Gastroesophageal sphincter (tissue), 4 donors: Measurements from ENCODE around the gene LAMB1. TPM values are rescaled to one million over a fixed set of nuclear protein-coding genes. Genes with fewer than 3 reads are reported as not detected.

ENCODE experiments used
- ATAC-seq: fragments of 150-250 bp; one replicate; pipeline ENCODE4 v1.9.1; 2016; ENCODE audit warnings: mild to moderate bottlenecking, moderate library complexity
- H3K27ac ChIP-seq, 4 donors: fragments of 200-600 bp; sonication (generic) in 3 of 4; 1 replicate in 3 of 4; 2 replicates in 1 of 4; pipeline ENCODE4 v1.5.1; 2016 to 2019
- H3K27me3 ChIP-seq: fragments of 200-600 bp; sonication (generic); one replicate; pipeline ENCODE4 v1.5.1; 2019
- H3K36me3 ChIP-seq, 2 donors: fragments of 200-600 bp; sonication (generic); one replicate each; pipeline ENCODE4 v1.5.1; 2019; ENCODE audit warnings: control low read depth in 1 of 2
- H3K4me1 ChIP-seq, 3 donors: fragments of 200-600 bp; sonication (generic); 1 replicate in 2 of 3; 2 replicates in 1 of 3; pipeline ENCODE4 v1.5.1; 2016 to 2019; ENCODE audit warnings: control low read depth in 2 of 3
- H3K4me3 ChIP-seq, 2 donors: fragments of 200-600 bp; sonication (generic); one replicate each; pipeline ENCODE4 v1.5.1; 2019; ENCODE audit warnings: mild to moderate bottlenecking in 1 of 2, moderate library complexity in 1 of 2
- H3K9me3 ChIP-seq, 3 donors: fragments of 200-600 bp; sonication (generic); one replicate each; pipeline ENCODE4 v1.5.1; 2017 to 2019; ENCODE audit warnings: control low read depth in 2 of 3
- CTCF ChIP-seq, 4 experiments: fragments of 200-600 bp in 2 of 4; fragments of 450-650 bp in 2 of 4; sonication (generic) in 1 of 4; IDR thresholded peaks; one replicate each; pipeline ENCODE4 v1.5.1; 2017 to 2019; ENCODE audit warnings: antibody characterized with exemption in 4 of 4, mild to moderate bottlenecking in 2 of 4, moderate library complexity in 2 of 4
- EP300 ChIP-seq: sonication (generic); formaldehyde crosslinking; IDR thresholded peaks from one replicate; pipeline ENCODE4 v1.6.1; 2017; ENCODE audit warnings: antibody characterized with exemption, mild to moderate bottlenecking
- POLR2A ChIP-seq, 2 donors: fragments of 450-650 bp; IDR thresholded peaks; one replicate each; pipeline ENCODE4 v1.6.1; 2017; ENCODE audit warnings: antibody characterized with exemption in 2 of 2, mild to moderate bottlenecking in 2 of 2, moderate library complexity in 1 of 2
- POLR2AphosphoS5 ChIP-seq: sonication (generic); formaldehyde crosslinking; IDR thresholded peaks from one replicate; pipeline ENCODE4 v1.6.1; 2017; ENCODE audit warnings: antibody characterized with exemption
- WGBS, 2 donors: methylation state at CpG; one replicate each; pipeline ENCODE4 v1.1.5; 2018; ENCODE audit warnings: low coverage in 1 of 2; 5-methylcytosine and 5-hydroxymethylcytosine counted together
- total RNA-seq, 4 donors: library from RNA; depleted of rRNA; stranded (reverse); fragments of >200 nt; gene quantifications; one replicate each; pipeline ENCODE4 v1.1.0, GENCODE V29; 2016

Gene LAMB1
- total RNA-seq, 4 donors from 2014 or later = 130 to 193 (median 179) TPM

GRCh38 chr7:107978815-107979408 is 24.0 kb downstream of the LAMB1 start:
- Histone ChIP-seq H3K4me3 (no peak overlapping the region), H3K27me3 (no peaks in the 10 kb centered on the region), H3K27ac (peak overlapping the region; percentile 9 to 49 (median 36)), H3K9me3 (no peaks in the 10 kb centered on the region), H3K4me1 (peaks cover 12 to 53% (median 12%) of the 10 kb centered on the region in 3 donors), H3K36me3 (peaks cover 0 to 62% of the 10 kb centered on the region in 2 donors)
- no peak for ATAC-seq
- WGBS, 2 donors = 90 to 92% methylated on average over 4 to 5 of the region's 5 CpGs
- no peak for TF ChIP-seq EP300
- no peak for TF ChIP-seq POLR2A (IDR thresholded peaks at IDR 0.05)
- TF ChIP-seq CTCF (IDR thresholded peaks at IDR 0.05) = no peak

GRCh38 chr7:107977048-107977447 is 25.9 kb downstream of the LAMB1 start:
- H3K4me3 ChIP-seq = no peak overlapping the region
- 40 to 67% methylated on average over 1 to 3 of the region's 4 CpGs for WGBS, 2 donors
- peaks cover 6 to 53% (median 11%) of the 10 kb centered on the region in 3 donors for H3K4me1 ChIP-seq
- no peak for ATAC-seq
- peaks cover 0 to 77% of the 10 kb centered on the region in 2 donors for H3K36me3 ChIP-seq
- no peak for TF ChIP-seq EP300
- TF ChIP-seq POLR2AphosphoS5 = no peak
- no peak for TF ChIP-seq CTCF (IDR thresholded peaks at IDR 0.05)
- no peak for TF ChIP-seq POLR2A (IDR thresholded peaks at IDR 0.05)
- peak overlapping the region in 2 of 4 donors; percentile 2 to 51 for H3K27ac ChIP-seq
- no peaks in the 10 kb centered on the region for H3K9me3 ChIP-seq
- H3K27me3 ChIP-seq = no peaks in the 10 kb centered on the region

GRCh38 chr7:107976620-107977019 is 26.3 kb downstream of the LAMB1 start:
- 8 to 100% methylated on average over 1 of the region's 1 CpG for WGBS, 2 donors
- peaks cover 0 to 79% of the 10 kb centered on the region in 2 donors for H3K36me3 ChIP-seq
- ATAC-seq = no peak
- H3K27me3 ChIP-seq = no peaks in the 10 kb centered on the region
- no peak overlapping the region for H3K4me3 ChIP-seq
- H3K4me1 ChIP-seq = peaks cover 6 to 53% (median 12%) of the 10 kb centered on the region in 3 donors
- H3K27ac ChIP-seq = peak overlapping the region in 3 of 4 donors; percentile 6 to 51 (median 16)
- no peaks in the 10 kb centered on the region for H3K9me3 ChIP-seq
- TF ChIP-seq POLR2A (IDR thresholded peaks at IDR 0.05) (no peak), POLR2AphosphoS5 (no peak), EP300 (no peak), CTCF (IDR thresholded peaks at IDR 0.05) (no peak)

- Histone ChIP-seq H3K4me1 (peaks cover 16 to 55% (median 17%) of the 10 kb centered on the region in 3 donors), H3K27me3 (no peaks in the 10 kb centered on the region), H3K36me3 (peaks cover 0 to 83% of the 10 kb centered on the region in 2 donors), H3K4me3 (no peak overlapping the region), H3K9me3 (no peaks in the 10 kb centered on the region), H3K27ac (peak overlapping the region in 3 of 4 donors; percentile 15 to 51 (median 33))
- TF ChIP-seq POLR2AphosphoS5 = no peak
- TF ChIP-seq EP300 = no peak
- TF ChIP-seq POLR2A (IDR thresholded peaks at IDR 0.05) = no peak
- TF ChIP-seq CTCF (IDR thresholded peaks at IDR 0.05) = no peak
- WGBS, 2 donors = 71 to 81% methylated on average over 3 to 7 of the region's 13 CpGs
- ATAC-seq = no peak
These were observed 27.5 kb downstream of the LAMB1 start for GRCh38 chr7:107975394-107976013.

- TF ChIP-seq EP300 (no peak), POLR2A (IDR thresholded peaks at IDR 0.05) (no peak), POLR2AphosphoS5 (no peak), CTCF (IDR thresholded peaks at IDR 0.05) (no peak)
- no peaks in the 10 kb centered on the region for H3K27me3 ChIP-seq
- H3K9me3 ChIP-seq = no peaks in the 10 kb centered on the region
- ATAC-seq = no peak
- peaks cover 16 to 51% (median 17%) of the 10 kb centered on the region in 3 donors for H3K4me1 ChIP-seq
- H3K27ac ChIP-seq = peak overlapping the region; percentile 79 to 87 (median 81)
- no peak overlapping the region for H3K4me3 ChIP-seq
- peaks cover 0 to 67% of the 10 kb centered on the region in 2 donors for H3K36me3 ChIP-seq
These were observed 29.1 kb downstream of the LAMB1 start for GRCh38 chr7:107973861-107974260.
